OCI-LY7 (cell line): ENCODE measurements around the gene RETREG1. TPM values are rescaled to one million over a fixed set of nuclear protein-coding genes. Genes with fewer than 3 reads are reported as not detected.

Experiments
- BruUV-seq: library from RNA; stranded (reverse); fragments of 400-500 nt; replicated peaks from 2 replicates; lab custom pipeline; 2021; lab: Mats Ljungman, UMichigan
- CTCF ChIA-PET: fragments of 300-600 bp; sonication (Branson Sonifier 250); formaldehyde crosslinking; loops from one replicate; lab custom pipeline; 2022; ENCODE audit warnings: antibody characterized with exemption; ENCODE audit not compliant: unreplicated experiment; lab: Charles Lee
- POLR2A ChIA-PET: fragments of 300-600 bp; sonication (Branson Sonifier 250); formaldehyde crosslinking; loops from one replicate; lab custom pipeline; 2022; ENCODE audit warnings: antibody characterized with exemption; lab: Charles Lee
- DNase-seq: peaks from one replicate; pipeline ENCODE4 v3.0.0-alpha.2; 2015; ENCODE audit warnings: low spot score
- H2AFZ ChIP-seq: fragments of 200-600 bp; sonication (generic), shearing (Covaris generic); 2 replicates; pipeline ENCODE4 v1.6.1; 2014; ENCODE audit warnings: mild to moderate bottlenecking, antibody characterized with exemption, low read length, moderate library complexity
- H3K27ac ChIP-seq: fragments of 200-600 bp; sonication (generic); 2 replicates; pipeline ENCODE4 v1.5.1; 2014; ENCODE audit warnings: mixed run types, low read depth, mild to moderate bottlenecking, moderate library complexity, low read length, inconsistent platforms; ENCODE audit not compliant: poor library complexity, severe bottlenecking
- H3K36me3 ChIP-seq: fragments of 200-600 bp; sonication (generic); 2 replicates; pipeline ENCODE4 v1.6.1; 2014; ENCODE audit warnings: mild to moderate bottlenecking, antibody characterized with exemption, low read length, moderate library complexity, mixed read lengths; ENCODE audit not compliant: insufficient read depth
- H3K4me1 ChIP-seq: fragments of 200-600 bp; sonication (generic); 2 replicates; pipeline ENCODE4 v1.5.1; 2014; ENCODE audit warnings: mild to moderate bottlenecking, low read length; ENCODE audit not compliant: insufficient read depth, poor library complexity, severe bottlenecking
- H3K4me2 ChIP-seq: fragments of 200-600 bp; sonication (generic); 2 replicates; pipeline ENCODE4 v1.6.1; 2014; ENCODE audit warnings: mild to moderate bottlenecking, low read length
- H3K4me3 ChIP-seq: fragments of 200-600 bp; sonication (generic); 2 replicates; pipeline ENCODE4 v1.5.1; 2014; ENCODE audit warnings: mild to moderate bottlenecking, low read depth, low read length; ENCODE audit not compliant: poor library complexity, severe bottlenecking
- H3K79me2 ChIP-seq: fragments of 200-600 bp; sonication (generic); 2 replicates; pipeline ENCODE4 v1.6.1; 2016; ENCODE audit warnings: low read depth, mild to moderate bottlenecking, low read length, moderate library complexity, mixed read lengths; ENCODE audit not compliant: insufficient read depth
- H3K9me2 ChIP-seq: fragments of 200-600 bp; sonication (generic); 2 replicates; pipeline ENCODE4 v1.6.1; 2016; ENCODE audit warnings: mild to moderate bottlenecking, low read length, mixed read lengths; ENCODE audit not compliant: insufficient read depth
- H3K9me3 ChIP-seq: fragments of 200-600 bp; sonication (generic); 2 replicates; pipeline ENCODE4 v1.6.1; 2014; ENCODE audit warnings: mild to moderate bottlenecking, mixed run types, low read length, mixed read lengths
- H4K20me1 ChIP-seq: fragments of 200-600 bp; sonication (generic); 2 replicates; pipeline ENCODE4 v1.6.1; 2014; ENCODE audit warnings: mild to moderate bottlenecking, antibody characterized with exemption, low read length, moderate library complexity, mixed read lengths; ENCODE audit not compliant: insufficient read depth
- EZH2phosphoT487 ChIP-seq: fragments of 200-600 bp; sonication (generic); IDR thresholded peaks from 2 replicates; pipeline ENCODE4 v1.6.1; 2018; ENCODE audit warnings: low read depth, borderline replicate concordance, mild to moderate bottlenecking, mixed run types, antibody characterized with exemption, low read length, moderate library complexity, mixed read lengths
- intact Hi-C: fragments of 100-400 bp; cut with micrococcal nuclease; formaldehyde crosslinking; loops from one replicate; pipeline ENCODE4 v1.10.0; 2022; ENCODE audit not compliant: unreplicated experiment
- total RNA-seq, 2 experiments: library from RNA; depleted of rRNA in 1 of 2; stranded (reverse); fragments of >200 nt in 1 of 2; shearing (Covaris generic) in 1 of 2; gene quantifications; 2 replicates each; pipeline ENCODE4 v1.2.3, GENCODE V29; 2014 to 2022
- TF ChIP-seq, protein P1 (sequence below): fragments of 200-600 bp; sonication (generic); conservative IDR thresholded peaks from 2 replicates; pipeline ENCODE4 v1.5.1; 2014; ENCODE audit warnings: mild to moderate bottlenecking, antibody characterized with exemption, low read length, moderate library complexity, mixed read lengths

RETREG1 gene
- total RNA-seq, 2 experiments from 2014 or later = 2.4 to 2.6 TPM

DNA sequence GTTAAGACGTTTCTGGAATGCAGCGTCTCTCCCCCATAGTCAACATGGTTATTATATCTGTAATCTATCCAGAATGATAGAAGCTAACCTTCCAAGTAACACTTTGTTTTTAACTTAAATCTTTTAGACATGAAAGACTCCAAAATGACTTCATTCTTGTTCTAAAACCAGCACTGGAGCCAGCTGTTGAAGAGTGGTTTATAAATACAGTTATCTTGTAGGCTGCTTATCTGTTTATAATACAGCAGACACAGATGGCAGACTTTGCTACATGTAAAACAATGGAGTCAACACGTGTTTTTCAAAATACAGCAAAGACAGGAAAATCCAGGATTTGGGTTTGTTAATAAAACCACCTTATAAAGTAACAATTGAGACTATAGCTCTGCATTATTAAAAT lies 48.8 kb upstream of the RETREG1 start:
- Histone ChIP-seq H4K20me1 (no peaks in the 10 kb centered on the region), H3K27ac (no peak overlapping the region), H3K36me3 (no peaks in the 10 kb centered on the region), H3K4me3 (no peak overlapping the region), H3K9me2 (no peaks in the 10 kb centered on the region), H3K4me1 (no peaks in the 10 kb centered on the region), H3K4me2 (no peak overlapping the region), H3K79me2 (no peaks in the 10 kb centered on the region), H2AFZ (no peak overlapping the region), H3K9me3 (no peaks in the 10 kb centered on the region)
- intact Hi-C loops = no loop called here
- TF ChIP-seq, protein P1, sequence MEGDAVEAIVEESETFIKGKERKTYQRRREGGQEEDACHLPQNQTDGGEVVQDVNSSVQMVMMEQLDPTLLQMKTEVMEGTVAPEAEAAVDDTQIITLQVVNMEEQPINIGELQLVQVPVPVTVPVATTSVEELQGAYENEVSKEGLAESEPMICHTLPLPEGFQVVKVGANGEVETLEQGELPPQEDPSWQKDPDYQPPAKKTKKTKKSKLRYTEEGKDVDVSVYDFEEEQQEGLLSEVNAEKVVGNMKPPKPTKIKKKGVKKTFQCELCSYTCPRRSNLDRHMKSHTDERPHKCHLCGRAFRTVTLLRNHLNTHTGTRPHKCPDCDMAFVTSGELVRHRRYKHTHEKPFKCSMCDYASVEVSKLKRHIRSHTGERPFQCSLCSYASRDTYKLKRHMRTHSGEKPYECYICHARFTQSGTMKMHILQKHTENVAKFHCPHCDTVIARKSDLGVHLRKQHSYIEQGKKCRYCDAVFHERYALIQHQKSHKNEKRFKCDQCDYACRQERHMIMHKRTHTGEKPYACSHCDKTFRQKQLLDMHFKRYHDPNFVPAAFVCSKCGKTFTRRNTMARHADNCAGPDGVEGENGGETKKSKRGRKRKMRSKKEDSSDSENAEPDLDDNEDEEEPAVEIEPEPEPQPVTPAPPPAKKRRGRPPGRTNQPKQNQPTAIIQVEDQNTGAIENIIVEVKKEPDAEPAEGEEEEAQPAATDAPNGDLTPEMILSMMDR = no peak
- TF ChIP-seq EZH2phosphoT487 = no peak
- ChIA-PET CTCF (no interaction called here), POLR2A (no interaction called here)
- DNase-seq = no peak
- BruUV-seq = no TSS peak

DNA sequence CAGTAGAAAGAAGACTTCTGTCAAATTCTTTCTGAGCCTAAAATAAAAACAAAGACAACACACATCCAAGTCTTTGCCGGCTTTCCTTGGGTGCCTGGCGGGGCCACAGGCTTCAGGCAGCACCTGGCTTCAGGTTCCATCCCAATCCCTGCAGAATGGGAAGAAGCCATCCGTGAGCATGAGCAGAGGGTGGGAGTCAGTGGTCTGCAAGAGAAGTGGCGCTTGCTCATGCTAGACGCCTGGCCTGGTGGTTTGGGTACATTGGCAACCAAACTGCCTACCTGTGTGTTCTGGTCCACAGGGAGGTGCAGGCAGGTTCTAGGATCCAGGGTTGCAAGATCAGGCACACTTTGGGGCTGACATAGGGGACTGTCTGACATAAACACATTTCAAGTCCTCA lies 47.6 kb upstream of the RETREG1 start:
- H3K9me2 ChIP-seq = no peaks in the 10 kb centered on the region
- no peaks in the 10 kb centered on the region for H3K79me2 ChIP-seq
- H3K36me3 ChIP-seq = no peaks in the 10 kb centered on the region
- no peak overlapping the region for H3K4me3 ChIP-seq
- no peak overlapping the region for H3K27ac ChIP-seq
- no peaks in the 10 kb centered on the region for H3K4me1 ChIP-seq
- ChIA-PET POLR2A (interaction anchor here (0.9 kb wide), 1 partner anchor 12 kb away, joined by 3 read pairs; no protein-coding TSS in a partner anchor), CTCF (no interaction called here)
- no peaks in the 10 kb centered on the region for H4K20me1 ChIP-seq
- intact Hi-C loops = no loop called here
- H3K4me2 ChIP-seq = no peak overlapping the region
- no peaks in the 10 kb centered on the region for H3K9me3 ChIP-seq
- H2AFZ ChIP-seq = no peak overlapping the region
- BruUV-seq = no TSS peak
- TF ChIP-seq, protein P1 = no peak
- TF ChIP-seq EZH2phosphoT487 = no peak
- no peak for DNase-seq

DNA sequence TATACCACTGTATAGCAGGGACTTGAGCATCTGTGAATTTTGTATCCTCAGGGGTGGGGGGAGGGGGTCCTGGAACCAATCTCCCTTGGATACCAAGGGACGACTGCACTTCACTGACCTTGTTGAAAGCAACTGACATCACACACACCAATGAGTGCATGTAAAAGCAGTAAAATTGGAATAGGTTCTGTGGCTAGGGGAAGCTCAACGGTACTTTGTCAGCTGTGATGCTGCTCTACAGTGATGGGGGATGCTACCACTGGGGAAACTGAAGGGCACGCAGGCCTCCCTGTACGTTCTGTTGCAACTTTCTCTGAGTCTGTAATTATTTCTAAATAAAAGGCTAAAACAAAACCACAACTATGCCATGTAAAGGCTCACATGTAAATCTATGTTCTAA lies 47.0 kb upstream of the RETREG1 start:
- no peak for TF ChIP-seq EZH2phosphoT487
- TF ChIP-seq, protein P1 = no peak
- H3K4me1 ChIP-seq = no peaks in the 10 kb centered on the region
- ChIA-PET CTCF (no interaction called here), POLR2A (interaction anchor here (0.7 to 0.9 kb wide), 2 partner anchors 13 to 116 kb away, joined by 3 read pairs; no protein-coding TSS in a partner anchor)
- BruUV-seq = no TSS peak
- H3K9me2 ChIP-seq = no peaks in the 10 kb centered on the region
- intact Hi-C loops = no loop called here
- no peaks in the 10 kb centered on the region for H3K79me2 ChIP-seq
- H3K4me3 ChIP-seq = no peak overlapping the region
- no peaks in the 10 kb centered on the region for H3K36me3 ChIP-seq
- no peak for DNase-seq
- H3K27ac ChIP-seq = no peak overlapping the region
- H3K9me3 ChIP-seq = no peaks in the 10 kb centered on the region
- H2AFZ ChIP-seq = no peak overlapping the region
- H3K4me2 ChIP-seq = no peak overlapping the region
- H4K20me1 ChIP-seq = no peaks in the 10 kb centered on the region
